Endothelial cell (in vitro differentiated cells): ENCODE measurements around the gene ALG5. TPM values are rescaled to one million over a fixed set of nuclear protein-coding genes. Genes with fewer than 3 reads are reported as not detected.

ENCODE experiments used
- DNase-seq: peaks from one replicate; pipeline ENCODE4 v3.0.0; 2021; ENCODE audit warnings: low spot score
- H3K27ac Mint-ChIP-seq: one replicate; pipeline ENCODE4 v1.8.0; 2021; ENCODE audit warnings: mixed read lengths, inconsistent platforms; ENCODE audit not compliant: unreplicated experiment
- H3K27me3 Mint-ChIP-seq: one replicate; pipeline ENCODE4 v1.8.0; 2021; ENCODE audit warnings: mild to moderate bottlenecking, moderate library complexity, mixed read lengths, inconsistent platforms; ENCODE audit not compliant: unreplicated experiment
- H3K36me3 Mint-ChIP-seq: one replicate; pipeline ENCODE4 v1.8.0; 2021; ENCODE audit warnings: mild to moderate bottlenecking, low read depth, mixed read lengths, inconsistent platforms; ENCODE audit not compliant: unreplicated experiment
- H3K4me1 Mint-ChIP-seq: one replicate; pipeline ENCODE4 v1.8.0; 2021; ENCODE audit warnings: mild to moderate bottlenecking, mixed read lengths, inconsistent platforms; ENCODE audit not compliant: unreplicated experiment
- H3K4me3 Mint-ChIP-seq: one replicate; pipeline ENCODE4 v1.8.0; 2021; ENCODE audit warnings: mild to moderate bottlenecking, mixed read lengths, inconsistent platforms; ENCODE audit not compliant: unreplicated experiment
- H3K9me3 Mint-ChIP-seq: one replicate; pipeline ENCODE4 v1.8.0; 2021; ENCODE audit warnings: mixed read lengths, inconsistent platforms; ENCODE audit not compliant: unreplicated experiment
- CTCF ChIP-seq: fragments of 200-600 bp; sonication (generic); IDR thresholded peaks from one replicate; pipeline ENCODE4 v1.5.0; 2021; ENCODE audit warnings: antibody characterized with exemption; ENCODE audit not compliant: unreplicated experiment
- total RNA-seq: library from RNA; stranded (reverse); fragmentation: NEBNext Ultra II Directional; extraction: Animal tissue kit (Norgen Biotek cat#: 25700); gene quantifications from one replicate; pipeline ENCODE4 v1.2.1, GENCODE V29; 2021; ENCODE audit not compliant: unreplicated experiment

The ALG5 gene
- total RNA-seq, 1 donor from 2014 or later, result 22.0 TPM

- TF ChIP-seq CTCF, result no peak
- DNase-seq, result no peak
- peaks cover 7% of the 10 kb centered on the region for H3K4me1 Mint-ChIP-seq
- H3K9me3 Mint-ChIP-seq, result no peaks in the 10 kb centered on the region
- H3K27ac Mint-ChIP-seq, result no peak overlapping the region
- peaks cover 5% of the 10 kb centered on the region for H3K27me3 Mint-ChIP-seq
- no peak overlapping the region for H3K4me3 Mint-ChIP-seq
- H3K36me3 Mint-ChIP-seq, result no peaks in the 10 kb centered on the region
Measured at GRCh38 chr13:36915896-36916640, 83.1 kb downstream of the ALG5 start.

GRCh38 chr13:36915106-36915505 lies 84.0 kb downstream of the ALG5 start:
- no peaks in the 10 kb centered on the region for H3K27me3 Mint-ChIP-seq
- no peak for DNase-seq
- H3K9me3 Mint-ChIP-seq, result no peaks in the 10 kb centered on the region
- H3K27ac Mint-ChIP-seq, result no peak overlapping the region
- H3K4me1 Mint-ChIP-seq, result peaks cover 11% of the 10 kb centered on the region
- H3K4me3 Mint-ChIP-seq, result no peak overlapping the region
- TF ChIP-seq CTCF, result no peak
- no peaks in the 10 kb centered on the region for H3K36me3 Mint-ChIP-seq

- TF ChIP-seq CTCF, result no peak
- Mint-ChIP-seq H3K4me3 (no peak overlapping the region), H3K27ac (no peak overlapping the region), H3K27me3 (no peaks in the 10 kb centered on the region), H3K9me3 (no peaks in the 10 kb centered on the region), H3K36me3 (no peaks in the 10 kb centered on the region), H3K4me1 (peaks cover 11% of the 10 kb centered on the region)
- no peak for DNase-seq
Measured at GRCh38 chr13:36914648-36915047, 84.5 kb downstream of the ALG5 start.

GRCh38 chr13:36913463-36913862 lies 85.7 kb downstream of the ALG5 start:
- DNase-seq, result no peak
- TF ChIP-seq CTCF, result no peak

GRCh38 chr13:36912973-36913372 lies 86.2 kb downstream of the ALG5 start:
- Mint-ChIP-seq H3K27me3 (no peaks in the 10 kb centered on the region), H3K27ac (no peak overlapping the region), H3K4me1 (peaks cover 11% of the 10 kb centered on the region), H3K9me3 (no peaks in the 10 kb centered on the region), H3K36me3 (no peaks in the 10 kb centered on the region), H3K4me3 (no peak overlapping the region)
- no peak for TF ChIP-seq CTCF
- no peak for DNase-seq

More at GRCh38 chr13:36913463-36913862, 85.7 kb downstream of the ALG5 start:
- no peak overlapping the region for H3K27ac Mint-ChIP-seq
- no peak overlapping the region for H3K4me3 Mint-ChIP-seq
- H3K36me3 Mint-ChIP-seq, result no peaks in the 10 kb centered on the region
- peaks cover 11% of the 10 kb centered on the region for H3K4me1 Mint-ChIP-seq
- H3K9me3 Mint-ChIP-seq, result no peaks in the 10 kb centered on the region
- no peaks in the 10 kb centered on the region for H3K27me3 Mint-ChIP-seq
